VCaP (cell line): ENCODE measurements around the gene KCNJ6.
"Not testable (repeated sequence)": the region's sequence is repeated elsewhere in the genome, so short reads cannot be mapped to it uniquely, and the experiment has no call there.

Experiments
- H3K27ac ChIP-seq: fragments of 450-650 bp; 2 replicates; pipeline ENCODE4 v1.5.1; 2017
- TF ChIP-seq, protein P1 (sequence below): fragments of 450-650 bp; conservative IDR thresholded peaks from 2 replicates; pipeline ENCODE4 v1.5.1; 2017; ENCODE audit warnings: mild to moderate bottlenecking, moderate library complexity

The KCNJ6 gene

GRCh38 chr21:37653201-37653600 is 263.1 kb downstream of the KCNJ6 start:
- no peak overlapping the region for H3K27ac ChIP-seq
- TF ChIP-seq, protein P1, sequence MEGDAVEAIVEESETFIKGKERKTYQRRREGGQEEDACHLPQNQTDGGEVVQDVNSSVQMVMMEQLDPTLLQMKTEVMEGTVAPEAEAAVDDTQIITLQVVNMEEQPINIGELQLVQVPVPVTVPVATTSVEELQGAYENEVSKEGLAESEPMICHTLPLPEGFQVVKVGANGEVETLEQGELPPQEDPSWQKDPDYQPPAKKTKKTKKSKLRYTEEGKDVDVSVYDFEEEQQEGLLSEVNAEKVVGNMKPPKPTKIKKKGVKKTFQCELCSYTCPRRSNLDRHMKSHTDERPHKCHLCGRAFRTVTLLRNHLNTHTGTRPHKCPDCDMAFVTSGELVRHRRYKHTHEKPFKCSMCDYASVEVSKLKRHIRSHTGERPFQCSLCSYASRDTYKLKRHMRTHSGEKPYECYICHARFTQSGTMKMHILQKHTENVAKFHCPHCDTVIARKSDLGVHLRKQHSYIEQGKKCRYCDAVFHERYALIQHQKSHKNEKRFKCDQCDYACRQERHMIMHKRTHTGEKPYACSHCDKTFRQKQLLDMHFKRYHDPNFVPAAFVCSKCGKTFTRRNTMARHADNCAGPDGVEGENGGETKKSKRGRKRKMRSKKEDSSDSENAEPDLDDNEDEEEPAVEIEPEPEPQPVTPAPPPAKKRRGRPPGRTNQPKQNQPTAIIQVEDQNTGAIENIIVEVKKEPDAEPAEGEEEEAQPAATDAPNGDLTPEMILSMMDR = no peak

- TF ChIP-seq, protein P1 = no peak
- H3K27ac ChIP-seq = no peak overlapping the region
These were observed 268.5 kb downstream of the KCNJ6 start for GRCh38 chr21:37647781-37648180.

DNA sequence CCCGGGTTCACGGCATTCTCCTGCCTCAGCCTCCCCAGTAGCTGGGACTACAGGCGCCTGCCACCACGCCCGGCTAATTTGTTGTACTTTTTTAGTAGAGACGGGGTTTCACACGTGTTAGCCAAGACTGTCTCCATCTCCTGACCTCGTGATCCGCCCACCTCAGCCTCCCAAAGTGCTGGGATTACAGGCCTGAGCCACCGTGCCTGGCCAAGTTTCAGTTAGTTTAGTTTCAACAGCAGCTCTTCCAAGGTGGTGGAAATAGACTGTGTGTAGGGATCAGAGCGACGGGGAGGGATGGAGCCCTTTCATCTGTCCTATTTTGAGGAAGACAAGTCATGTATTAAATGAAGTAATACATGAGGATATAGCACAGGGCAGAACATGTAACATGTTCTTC is 269.5 kb downstream of the KCNJ6 start:
- H3K27ac ChIP-seq = peak overlapping the region; percentile 22

GRCh38 chr21:37645848-37646247 is 270.4 kb downstream of the KCNJ6 start:
- H3K27ac ChIP-seq = peak overlapping the region; percentile 22; the same call in 1 of the 2 replicates
- TF ChIP-seq, protein P1 = no peak

GRCh38 chr21:37644636-37645035 is 271.6 kb downstream of the KCNJ6 start:
- no peak overlapping the region for H3K27ac ChIP-seq
- TF ChIP-seq, protein P1 = no peak

- H3K27ac ChIP-seq = not testable (repeated sequence)
These were observed 272.4 kb downstream of the KCNJ6 start for GRCh38 chr21:37643862-37644261.

- TF ChIP-seq, protein P1 = peak; percentile 72
- H3K27ac ChIP-seq = no peak overlapping the region
These were observed 273.8 kb downstream of the KCNJ6 start for GRCh38 chr21:37642493-37642892.

DNA sequence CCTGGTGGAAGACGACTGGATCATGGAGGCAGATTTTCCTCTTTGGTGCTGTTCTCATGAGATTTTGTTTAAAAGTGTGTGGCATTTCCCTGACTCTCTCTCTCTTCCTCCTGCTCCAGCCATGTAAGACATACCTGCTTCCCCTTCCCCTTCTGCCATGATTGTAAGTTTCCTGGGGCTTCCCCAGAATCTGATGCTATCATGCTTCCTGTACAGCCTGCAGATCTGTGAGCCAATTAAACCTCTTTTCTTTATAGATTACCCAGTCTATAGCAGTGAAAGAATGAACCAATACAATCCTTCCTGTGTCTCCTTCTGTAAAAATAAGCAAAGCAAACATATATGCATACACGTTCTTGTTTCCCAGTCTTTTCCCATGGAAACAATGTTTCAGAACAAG is 276.5 kb downstream of the KCNJ6 start:
- H3K27ac ChIP-seq = no peak overlapping the region
- TF ChIP-seq, protein P1 = no peak
